GM19397 (cell line): ENCODE data around the gene AGPAT4.

ENCODE experiments used
- ATAC-seq: cut with Tn5 transposase; IDR thresholded peaks from one replicate; pipeline ENCODE4 v1.9.1; 2021; ENCODE audit warnings: mild to moderate bottlenecking, moderate library complexity; ENCODE audit not compliant: unreplicated experiment

The AGPAT4 gene

DNA sequence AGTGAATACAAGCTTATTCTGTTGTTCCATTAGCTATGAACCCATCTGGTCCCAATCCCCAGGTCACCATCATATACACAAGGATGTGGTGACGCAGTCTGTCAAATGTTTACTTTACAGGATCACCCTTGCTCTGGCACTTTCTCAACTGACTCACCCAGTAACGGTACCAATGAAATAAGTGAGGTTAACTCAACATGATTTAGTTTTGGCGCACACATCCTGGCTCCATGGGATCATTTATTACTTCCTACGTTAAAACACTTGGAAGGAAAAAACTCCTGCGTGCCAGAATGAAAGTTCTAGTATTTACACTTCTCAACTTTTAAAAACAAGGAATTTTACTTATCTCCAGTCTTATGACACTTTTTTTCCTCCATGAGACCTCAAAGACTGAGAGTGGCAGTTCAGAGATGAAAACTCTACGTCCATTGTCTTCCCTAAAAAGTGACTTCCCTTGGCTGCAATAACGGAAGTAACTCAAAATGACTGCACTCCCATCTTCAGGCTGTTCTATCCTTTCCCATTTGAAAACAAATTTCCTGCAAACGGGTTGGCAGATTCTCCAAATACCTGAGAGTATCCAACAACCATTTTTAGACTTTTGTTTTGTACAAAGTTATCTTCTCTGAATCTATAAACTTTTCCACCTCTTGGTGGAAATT is 15.9 kb downstream of the AGPAT4 start:
- no peak for ATAC-seq

DNA sequence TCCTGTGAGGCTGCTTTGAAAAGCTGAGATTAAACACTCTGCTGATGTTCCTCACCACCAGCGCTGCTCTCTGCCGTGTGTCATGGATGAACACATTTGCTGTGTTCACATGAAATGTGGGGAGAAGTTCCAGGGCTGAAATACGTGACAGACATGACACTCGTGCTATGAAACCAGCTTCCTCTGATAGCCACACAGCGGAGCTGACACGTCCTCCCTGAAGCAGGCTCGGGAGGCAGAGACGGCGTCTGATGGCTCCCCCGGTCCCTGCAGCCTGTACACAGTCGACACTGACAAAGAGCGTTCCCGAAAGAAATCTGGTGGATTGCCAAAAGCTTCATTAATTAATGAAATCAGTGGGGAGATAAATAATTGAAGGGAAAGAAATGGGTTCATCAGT is 17.5 kb downstream of the AGPAT4 start:
- no peak for ATAC-seq

DNA sequence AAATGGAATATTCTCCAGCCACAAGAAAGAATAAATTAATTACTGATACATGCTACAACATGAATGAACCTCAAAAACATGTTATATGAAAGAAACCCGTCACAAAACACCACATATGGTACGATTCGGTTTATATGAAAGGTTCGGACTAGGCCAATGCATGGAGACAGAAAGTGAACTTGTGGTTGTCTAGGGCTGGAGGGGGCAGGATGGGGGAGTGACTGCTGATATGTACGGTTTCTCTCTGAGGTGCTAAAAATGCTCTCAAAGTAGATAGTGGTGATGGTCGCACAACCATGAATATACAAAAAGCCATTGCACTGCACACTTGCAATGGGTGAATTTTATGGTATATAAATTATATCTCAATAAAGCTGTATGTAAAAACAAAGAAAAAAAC is 18.3 kb downstream of the AGPAT4 start:
- ATAC-seq: no peak

DNA sequence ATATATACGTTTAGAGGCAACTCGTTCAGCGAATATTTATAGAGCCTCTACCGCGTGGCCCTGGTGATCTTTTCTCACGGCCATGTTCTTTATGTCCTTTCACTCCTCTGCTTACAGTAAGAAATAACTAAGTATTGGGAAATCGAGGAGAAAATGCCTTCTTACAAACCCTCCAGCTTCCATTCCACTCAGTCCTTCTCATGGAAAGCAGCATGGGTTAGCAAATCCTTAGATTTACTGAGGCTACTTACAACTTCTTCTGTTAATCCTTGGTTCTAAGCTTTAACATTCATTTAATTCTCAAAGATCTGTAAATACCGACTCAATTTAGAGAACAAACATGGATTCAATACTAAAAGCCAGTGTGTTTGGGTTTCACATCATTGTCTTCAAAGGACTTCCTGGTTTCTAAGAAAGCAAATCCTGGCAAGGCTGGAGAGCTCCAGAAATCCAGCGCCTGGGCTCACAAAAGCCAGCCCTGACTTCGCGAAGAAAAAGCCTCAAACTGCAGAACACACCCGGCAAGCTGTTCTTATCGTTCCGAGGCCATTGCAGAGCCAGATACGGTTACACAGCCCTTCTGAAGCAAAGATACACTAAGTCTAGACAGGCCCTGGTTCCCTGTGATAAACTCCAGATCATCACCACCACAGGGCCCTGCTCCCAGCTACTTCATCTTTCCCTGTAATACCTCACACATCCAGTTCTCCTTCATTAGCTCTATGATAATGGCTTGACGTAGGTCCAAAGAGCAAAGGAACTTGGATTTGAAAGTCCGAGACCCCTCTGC is 19.2 kb downstream of the AGPAT4 start:
- ATAC-seq: no peak

DNA sequence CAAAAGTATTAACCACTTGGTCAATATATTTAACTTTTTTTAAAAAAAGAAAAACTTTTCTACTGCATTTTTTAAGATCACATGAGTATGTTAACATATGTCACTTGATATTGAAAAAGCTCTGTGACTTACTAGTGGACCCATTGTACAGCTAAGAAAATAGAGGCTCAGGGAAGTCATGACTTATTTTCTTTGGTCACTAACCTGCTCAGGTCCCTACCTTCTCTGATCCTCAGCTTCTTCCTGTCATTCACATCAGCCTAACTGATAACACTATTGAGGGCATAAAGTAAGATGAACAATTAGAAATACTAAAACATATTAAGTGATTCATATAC is 19.8 kb downstream of the AGPAT4 start:
- no peak for ATAC-seq

DNA sequence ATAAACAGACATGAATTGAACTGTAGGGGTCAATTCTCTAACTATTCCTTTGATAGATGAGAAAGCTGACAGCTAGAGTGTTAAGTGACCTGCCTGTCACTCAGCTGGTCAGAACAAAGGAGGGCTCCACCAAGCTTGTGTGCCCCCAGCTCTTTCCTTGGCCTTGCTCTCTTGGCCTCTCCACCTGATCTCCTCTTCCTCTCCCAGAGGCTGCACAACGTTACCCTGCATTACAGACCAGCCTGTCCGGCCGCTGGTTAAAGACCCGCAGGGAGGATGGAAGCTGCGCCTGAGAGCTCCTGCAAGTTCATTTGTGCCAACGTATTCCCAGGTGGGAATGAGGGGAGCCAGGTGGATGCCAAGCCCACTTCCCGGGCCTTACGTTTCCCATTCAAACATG is 22.5 kb downstream of the AGPAT4 start:
- ATAC-seq: no peak

DNA sequence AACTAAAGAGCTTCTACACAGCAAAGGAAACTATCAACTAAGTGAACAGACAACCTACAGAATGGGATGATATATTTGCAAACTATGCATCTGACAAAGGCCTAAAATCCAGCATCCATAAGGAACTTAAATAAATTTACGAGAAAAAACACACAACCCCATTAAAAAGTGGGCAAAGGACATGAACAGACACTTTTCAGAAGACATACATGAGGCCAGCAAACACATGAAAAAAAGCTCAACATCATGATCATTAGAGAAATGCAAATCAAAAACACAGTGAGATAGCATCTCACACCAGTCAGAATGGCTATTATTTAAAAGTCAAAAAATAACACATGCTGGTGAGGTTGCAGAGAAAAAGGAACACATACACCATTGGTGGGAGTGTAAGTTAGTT is 24.5 kb downstream of the AGPAT4 start:
- ATAC-seq: no peak

DNA sequence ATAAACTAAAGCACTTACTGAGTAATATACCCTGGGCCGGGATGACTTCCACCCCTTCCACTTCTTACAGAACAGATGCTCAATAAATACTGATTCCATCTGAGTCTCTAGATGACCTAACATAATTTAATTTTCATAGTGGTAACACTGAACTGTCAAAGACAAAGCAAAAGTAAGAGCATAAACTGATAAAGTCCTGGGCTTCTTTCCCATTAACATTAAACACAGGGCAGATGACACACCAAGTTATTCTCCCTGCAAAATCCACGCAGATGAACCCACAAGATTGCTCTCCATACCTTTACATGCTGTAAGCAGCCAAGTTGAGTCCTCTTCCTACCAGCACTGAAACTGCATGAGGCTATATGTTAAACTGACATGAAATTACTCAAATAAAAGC is 27.1 kb downstream of the AGPAT4 start:
- no peak for ATAC-seq

DNA sequence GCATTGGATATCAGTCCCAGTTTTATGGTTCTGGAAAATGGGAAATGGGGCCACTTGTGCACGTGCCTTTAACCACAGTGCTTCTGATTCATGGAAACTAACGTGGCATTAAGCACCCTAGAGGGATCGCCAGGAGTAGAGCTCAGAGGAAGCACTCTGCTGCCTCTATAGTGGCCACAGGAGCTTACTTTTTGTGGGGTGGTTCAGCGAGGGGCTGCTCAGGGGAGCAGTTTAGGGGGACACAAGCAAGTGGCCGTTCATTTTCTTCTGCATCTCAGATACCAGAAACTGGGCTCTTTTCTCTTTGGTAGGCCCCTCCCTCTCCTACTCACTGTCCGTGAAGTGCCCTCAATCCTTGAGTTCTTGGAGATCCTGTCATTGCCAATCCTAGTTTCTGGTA is 28.5 kb downstream of the AGPAT4 start:
- no peak for ATAC-seq

DNA sequence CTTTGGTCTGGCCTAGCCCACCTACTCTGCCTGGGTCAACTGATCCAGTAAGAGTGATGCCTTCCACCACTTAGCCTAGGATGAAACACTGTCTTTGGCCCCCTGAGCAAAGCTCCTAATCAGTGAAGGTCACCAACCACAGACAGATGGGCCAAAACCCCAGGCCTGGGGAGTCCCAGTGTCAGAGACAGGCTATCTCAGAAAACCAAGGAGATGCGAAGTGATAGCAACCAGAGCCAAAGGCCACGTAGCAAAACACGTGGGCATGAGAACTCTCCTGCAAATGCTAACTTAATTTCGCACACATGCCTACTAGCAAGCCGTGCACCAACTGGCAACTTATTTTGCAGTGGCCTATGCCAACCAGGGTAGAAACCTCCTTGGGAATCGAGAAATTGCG is 29.1 kb downstream of the AGPAT4 start:
- ATAC-seq: no peak

DNA sequence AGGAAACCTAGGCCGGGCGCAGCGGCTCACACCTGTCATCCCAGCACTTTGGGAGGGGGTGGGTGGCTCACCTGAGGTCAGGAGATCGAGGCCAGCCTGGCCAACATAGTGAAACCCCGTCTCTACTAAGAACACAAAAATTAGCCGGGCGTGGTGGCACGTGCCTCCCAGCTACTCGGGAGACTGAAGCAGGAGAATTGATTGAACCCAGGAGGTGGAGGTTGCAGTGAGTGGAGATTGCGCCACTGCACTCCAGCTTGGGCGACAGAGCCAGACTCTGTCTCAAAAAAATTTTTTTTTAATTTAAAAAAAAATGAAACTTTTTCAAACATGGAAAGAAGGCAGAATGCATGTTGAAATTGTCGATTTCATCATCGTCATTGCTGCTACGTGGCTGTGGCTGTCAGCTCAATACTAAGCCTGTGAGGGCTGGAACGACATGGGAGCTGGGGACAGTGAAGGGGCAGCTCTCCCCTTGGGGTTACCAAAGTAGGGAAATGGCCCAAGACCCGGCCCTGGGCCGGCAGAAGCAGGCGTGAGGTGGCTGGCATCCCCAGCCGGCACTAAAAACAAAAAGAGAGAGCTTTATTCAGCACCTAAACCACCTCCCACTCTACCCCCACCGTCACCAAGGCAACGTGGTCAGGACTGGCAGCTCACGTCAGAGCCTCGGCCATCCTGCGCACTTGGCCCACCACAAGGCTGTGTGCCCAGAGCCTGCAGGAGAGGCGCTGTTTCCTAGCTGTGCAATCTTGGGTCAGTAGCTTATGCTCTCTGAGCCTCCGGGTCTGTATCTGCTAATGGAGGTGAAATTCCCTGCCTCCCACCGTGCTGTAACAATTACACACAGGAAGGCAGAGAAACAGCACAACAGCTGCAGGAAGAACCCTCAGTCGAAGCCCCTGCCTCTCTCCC is 30.8 kb downstream of the AGPAT4 start:
- no peak for ATAC-seq

DNA sequence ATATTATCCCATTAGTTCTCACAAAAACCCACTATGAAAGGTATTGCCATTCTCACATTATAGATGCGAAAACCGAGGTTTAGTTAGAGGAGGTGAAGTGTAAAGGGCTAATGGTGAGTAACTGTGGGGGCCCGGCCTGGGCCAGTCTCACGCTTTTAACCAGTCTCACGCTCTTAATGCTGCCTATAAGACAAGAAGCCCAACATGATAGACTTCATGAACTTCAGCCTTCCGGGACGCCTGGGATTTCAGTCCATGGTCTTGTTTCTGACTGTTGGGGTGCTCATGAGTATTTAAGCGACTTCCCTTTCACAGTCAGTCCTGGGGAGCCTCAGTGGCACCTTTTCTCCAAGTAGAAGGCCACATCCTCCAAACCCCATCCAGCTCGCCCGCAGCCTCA is 31.7 kb downstream of the AGPAT4 start:
- ATAC-seq: no peak

DNA sequence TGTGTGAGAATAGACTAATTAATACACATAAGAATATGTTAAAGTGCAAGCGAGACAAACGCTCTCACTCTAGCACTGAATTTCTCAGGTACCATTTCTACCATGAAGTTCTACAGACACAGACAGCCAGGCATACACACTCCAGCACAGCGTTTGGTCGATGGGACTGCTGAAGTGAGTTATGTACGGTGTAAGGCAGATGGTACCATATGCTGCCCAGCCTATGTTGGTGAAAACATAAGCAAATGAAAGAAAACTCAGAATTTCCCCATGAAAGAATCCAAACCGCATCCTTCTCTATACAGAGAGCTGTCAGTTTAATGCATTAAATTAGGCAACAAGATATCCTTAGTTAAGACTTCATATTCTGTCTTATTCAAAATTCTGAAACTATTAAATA is 34.9 kb downstream of the AGPAT4 start:
- no peak for ATAC-seq

DNA sequence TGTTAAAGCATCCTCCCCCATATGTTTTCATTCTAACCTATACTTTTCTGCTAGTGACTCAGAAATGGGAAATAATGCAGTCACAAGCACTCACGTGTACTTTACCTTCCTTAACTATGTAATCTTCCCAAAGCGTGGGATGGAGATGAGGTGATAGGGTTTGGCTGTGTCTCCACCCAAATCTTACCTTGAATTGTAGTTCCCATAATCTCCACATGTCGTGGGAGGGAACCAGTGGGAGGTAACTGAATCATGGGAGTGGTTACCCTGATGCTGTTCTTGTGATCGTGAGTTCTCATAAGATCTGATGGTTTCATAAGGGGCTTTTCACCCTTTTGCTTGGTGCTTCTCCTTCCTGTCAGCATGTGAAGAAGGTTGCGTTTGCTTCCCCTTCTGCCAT is 35.4 kb downstream of the AGPAT4 start:
- no peak for ATAC-seq

DNA sequence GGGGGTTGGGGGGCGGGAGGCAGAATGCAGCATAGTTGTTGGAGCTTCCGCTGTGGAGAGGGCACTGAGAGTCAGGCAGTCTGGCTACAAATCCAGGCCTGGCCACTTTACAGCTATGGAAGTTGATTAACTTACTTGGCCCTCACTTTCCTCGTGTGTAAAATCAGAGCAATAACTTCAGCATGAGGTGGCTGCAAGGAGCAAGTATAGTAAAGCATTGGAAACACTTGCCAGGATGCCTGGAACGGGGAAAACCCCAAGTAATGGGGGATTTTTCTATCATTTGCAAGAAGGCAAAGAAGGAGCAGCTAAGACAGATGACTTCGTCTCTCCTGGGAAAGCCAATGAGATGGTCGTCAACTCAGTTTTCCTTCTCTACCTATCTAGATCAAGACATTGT is 35.8 kb downstream of the AGPAT4 start:
- ATAC-seq: no peak

DNA sequence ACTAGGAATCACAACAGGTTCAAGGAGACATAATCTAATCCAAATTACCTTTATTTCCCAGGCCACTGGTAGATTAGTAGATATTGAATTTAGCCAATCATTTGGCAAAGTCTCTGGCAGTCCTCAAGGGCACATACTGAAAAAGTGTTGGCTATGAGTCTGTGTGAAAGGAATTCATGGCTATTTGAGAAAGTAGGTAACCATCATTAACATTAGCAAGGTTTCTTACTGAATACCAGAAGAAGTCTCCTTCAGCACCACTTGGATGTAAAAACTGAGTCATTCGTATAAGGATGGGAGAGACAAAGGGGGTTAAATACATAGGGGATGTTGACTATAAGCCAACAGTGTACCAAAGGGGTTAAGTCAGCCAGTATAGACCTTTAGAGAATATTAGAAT is 36.7 kb downstream of the AGPAT4 start:
- no peak for ATAC-seq

DNA sequence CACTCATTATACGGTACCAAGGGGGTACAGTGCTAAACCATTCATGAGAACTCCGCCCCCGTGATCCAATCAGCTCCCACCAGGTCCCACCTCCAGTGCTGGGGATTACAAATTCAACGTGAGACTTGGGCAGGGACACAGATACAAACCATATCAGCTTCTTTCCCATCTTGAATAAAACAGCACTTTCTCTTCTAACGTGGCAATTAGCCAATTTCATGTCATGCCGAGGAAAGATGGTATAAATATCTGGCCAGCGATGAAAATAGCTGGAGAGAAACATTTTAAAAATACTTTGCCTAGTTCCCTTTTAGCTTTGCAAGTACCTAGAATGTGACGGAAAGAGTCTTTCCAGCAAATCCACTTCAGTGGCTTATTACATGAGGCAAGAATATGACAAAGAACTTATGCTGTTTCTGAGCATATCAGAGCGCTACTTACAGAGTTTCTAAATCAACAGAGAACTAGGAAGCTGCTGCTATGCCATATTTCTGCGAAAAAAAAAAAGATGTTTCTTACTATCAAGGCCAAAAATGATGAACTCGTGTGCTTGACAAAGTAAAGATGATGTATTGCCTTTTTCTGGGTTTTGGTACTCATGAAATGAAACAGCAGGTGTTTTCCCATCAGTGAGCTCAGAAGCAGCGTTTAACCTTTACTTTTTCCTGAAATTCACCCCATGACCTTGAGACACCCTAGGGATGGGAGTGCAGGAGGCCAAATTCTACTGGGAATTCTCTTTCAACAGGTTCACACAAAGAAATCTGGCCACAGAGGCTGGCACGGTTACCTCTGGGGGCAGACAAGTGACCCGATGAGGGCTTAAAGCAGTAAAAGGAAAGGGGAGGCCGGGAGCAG is 37.9 kb downstream of the AGPAT4 start:
- peak; percentile 62 for ATAC-seq

DNA sequence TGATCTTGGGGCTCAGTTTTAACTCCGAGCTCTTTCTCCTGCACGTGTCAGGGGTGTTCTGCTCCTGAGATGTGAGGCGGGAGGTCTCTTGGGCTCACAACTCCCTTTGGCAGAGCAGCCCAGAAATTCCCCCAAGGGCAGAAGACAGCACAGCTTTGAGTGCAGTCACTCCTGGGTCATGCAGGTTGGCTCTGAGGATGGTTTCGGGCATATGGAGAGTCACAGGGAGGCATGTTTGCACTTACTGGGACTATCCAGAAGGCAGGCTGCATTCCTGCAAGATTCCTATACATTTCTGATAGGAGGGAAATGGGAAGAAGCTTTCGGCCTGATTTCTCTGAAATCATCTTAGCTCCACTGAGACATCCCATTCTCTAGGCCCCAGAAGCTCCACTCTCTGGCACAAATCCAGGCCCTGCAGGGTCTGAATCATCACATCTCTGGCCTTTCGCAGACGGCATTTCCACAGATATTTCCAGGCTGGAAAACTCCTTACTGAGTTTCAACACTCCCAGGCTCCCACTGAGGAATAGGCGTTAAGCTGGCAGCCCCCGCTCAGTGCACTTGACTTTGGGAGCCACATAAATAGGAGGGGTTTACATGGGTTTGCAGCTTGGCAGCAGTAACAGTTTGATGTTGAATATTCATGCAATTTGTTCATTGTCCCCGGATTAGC is 39.7 kb downstream of the AGPAT4 start:
- ATAC-seq: no peak

DNA sequence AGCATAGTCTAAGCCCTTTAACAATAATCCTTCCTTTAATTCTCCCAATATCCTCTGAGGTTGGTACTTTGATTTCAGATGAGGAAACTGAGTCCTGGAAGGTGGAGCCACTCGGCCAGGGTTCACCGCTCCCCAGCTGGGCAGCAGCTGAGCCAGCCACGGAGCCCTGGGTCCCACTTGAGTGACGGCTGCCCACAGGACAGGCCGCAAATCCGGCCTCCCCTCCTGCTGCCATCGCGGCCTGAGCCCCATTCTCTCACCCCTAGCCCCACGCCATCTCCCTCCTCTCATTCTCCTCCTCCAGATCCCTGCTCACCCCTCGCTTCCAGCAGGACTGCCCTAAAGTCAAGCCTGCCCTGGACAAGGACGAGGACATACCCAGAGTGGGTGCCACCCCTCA is 41.4 kb downstream of the AGPAT4 start:
- ATAC-seq: no peak

DNA sequence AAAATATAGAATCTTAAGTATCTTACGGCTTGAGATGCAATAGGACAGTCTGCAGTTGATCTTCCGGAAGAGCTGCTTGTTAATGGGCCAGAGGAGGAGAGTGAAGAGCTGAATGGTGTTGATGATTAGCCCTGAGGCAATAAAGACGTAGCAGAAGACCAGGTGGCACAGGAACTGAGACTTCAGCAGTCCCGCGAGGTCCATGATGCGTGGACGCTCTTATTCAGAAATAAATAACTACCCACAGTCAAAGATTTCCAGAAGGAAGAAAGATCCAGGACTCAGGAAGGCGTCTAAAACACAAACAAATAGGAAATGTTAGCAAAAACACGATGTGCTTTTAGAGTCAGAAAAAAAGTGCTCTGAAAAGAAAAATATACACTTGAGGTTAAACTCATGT is 41.9 kb downstream of the AGPAT4 start:
- ATAC-seq: no peak
